KMS-11 (cell line): Measurements from ENCODE around the gene RAB13.
"Not testable (repeated sequence)": the region's sequence is repeated elsewhere in the genome, so short reads cannot be mapped to it uniquely, and the experiment has no call there.

Experiments
- H2AFZ ChIP-seq: fragments of 200-600 bp; sonication (generic); 2 replicates; pipeline ENCODE4 v1.6.1; 2016; ENCODE audit warnings: antibody characterized with exemption, mixed run types, low read depth
- H3K27ac ChIP-seq: fragments of 200-600 bp; sonication (generic); 2 replicates; pipeline ENCODE4 v1.6.1; 2016; ENCODE audit warnings: mild to moderate bottlenecking, mixed run types
- H3K27me3 ChIP-seq: fragments of 200-600 bp; sonication (generic); 2 replicates; pipeline ENCODE4 v1.6.1; 2017; ENCODE audit warnings: mild to moderate bottlenecking, low read depth, mixed run types, moderate library complexity; ENCODE audit not compliant: insufficient read depth
- H3K36me3 ChIP-seq: fragments of 200-600 bp; sonication (generic); 2 replicates; pipeline ENCODE4 v1.6.1; 2017; ENCODE audit warnings: mild to moderate bottlenecking, mixed run types; ENCODE audit not compliant: insufficient read depth
- H3K4me1 ChIP-seq: fragments of 200-600 bp; sonication (generic); 2 replicates; pipeline ENCODE4 v1.6.1; 2016; ENCODE audit warnings: mild to moderate bottlenecking, low read depth, mixed run types; ENCODE audit not compliant: poor library complexity, severe bottlenecking
- H3K4me2 ChIP-seq: fragments of 200-600 bp; sonication (generic); 2 replicates; pipeline ENCODE4 v1.7.0; 2016; ENCODE audit warnings: mild to moderate bottlenecking, mixed run types
- H3K4me3 ChIP-seq: fragments of 200-600 bp; sonication (generic); IDR thresholded peaks from 2 replicates; pipeline ENCODE4 v1.6.1; 2017; ENCODE audit warnings: low read depth, low read length, mixed read lengths; ENCODE audit not compliant: insufficient read depth
- H3K79me2 ChIP-seq: fragments of 200-600 bp; sonication (generic); 2 replicates; pipeline ENCODE4 v1.6.1; 2016; ENCODE audit warnings: low read depth, mixed run types; ENCODE audit not compliant: insufficient read depth
- H3K9ac ChIP-seq: fragments of 200-600 bp; sonication (generic); 2 replicates; pipeline ENCODE4 v1.6.1; 2016; ENCODE audit warnings: mild to moderate bottlenecking, mixed run types
- H4K20me1 ChIP-seq: fragments of 200-600 bp; sonication (generic); 2 replicates; pipeline ENCODE4 v1.6.1; 2016; ENCODE audit warnings: mild to moderate bottlenecking, mixed run types; ENCODE audit not compliant: insufficient read depth
- CTCF ChIP-seq: fragments of 200-600 bp; sonication (generic); conservative IDR thresholded peaks from 2 replicates; pipeline ENCODE4 v1.6.1; 2017; ENCODE audit warnings: low read depth, mild to moderate bottlenecking, antibody characterized with exemption, low read length, moderate library complexity, mixed read lengths

The RAB13 gene

GRCh38 chr1:154014154-154014907 is 28.2 kb upstream of the RAB13 start:
- Histone ChIP-seq H2AFZ (peak overlapping the region; percentile 2; the same call in 1 of the 2 replicates), H3K4me1 (peaks cover 12% of the 10 kb centered on the region), H3K79me2 (no peaks in the 10 kb centered on the region), H3K4me2 (peak overlapping the region; percentile 4; the same call in 1 of the 2 replicates), H4K20me1 (no peaks in the 10 kb centered on the region), H3K9ac (no peak overlapping the region), H3K27me3 (no peaks in the 10 kb centered on the region), H3K27ac (no peak overlapping the region), H3K4me3 (no peak overlapping the region), H3K36me3 (no peaks in the 10 kb centered on the region)
- TF ChIP-seq CTCF, result no peak

- H4K20me1 ChIP-seq, H3K79me2 ChIP-seq, H3K4me2 ChIP-seq, H3K4me3 ChIP-seq, H2AFZ ChIP-seq, H3K9ac ChIP-seq, H3K36me3 ChIP-seq, H3K27ac ChIP-seq, H3K27me3 ChIP-seq: not testable (repeated sequence)
- peaks cover 12% of the 10 kb centered on the region for H3K4me1 ChIP-seq
These were observed 26.4 kb upstream of the RAB13 start for GRCh38 chr1:154012543-154012942.

GRCh38 chr1:154012129-154012528 is 26.0 kb upstream of the RAB13 start:
- TF ChIP-seq CTCF, result no peak
- H3K4me2 ChIP-seq, result no peak overlapping the region
- H3K79me2 ChIP-seq, result no peaks in the 10 kb centered on the region
- peaks cover 12% of the 10 kb centered on the region for H3K4me1 ChIP-seq
- no peak overlapping the region for H3K9ac ChIP-seq
- no peak overlapping the region for H3K27ac ChIP-seq
- H3K27me3 ChIP-seq, result no peaks in the 10 kb centered on the region
- no peaks in the 10 kb centered on the region for H4K20me1 ChIP-seq
- H3K4me3 ChIP-seq, result no peak overlapping the region
- no peak overlapping the region for H2AFZ ChIP-seq
- no peaks in the 10 kb centered on the region for H3K36me3 ChIP-seq

GRCh38 chr1:154006136-154006535 is 20.0 kb upstream of the RAB13 start:
- Histone ChIP-seq H3K4me1 (no peaks in the 10 kb centered on the region), H3K27me3 (no peaks in the 10 kb centered on the region), H3K4me3 (no peak overlapping the region), H3K9ac (no peak overlapping the region), H4K20me1 (no peaks in the 10 kb centered on the region), H2AFZ (no peak overlapping the region), H3K4me2 (no peak overlapping the region), H3K36me3 (no peaks in the 10 kb centered on the region), H3K79me2 (no peaks in the 10 kb centered on the region), H3K27ac (no peak overlapping the region)
- no peak for TF ChIP-seq CTCF

GRCh38 chr1:154000420-154000819 is 14.3 kb upstream of the RAB13 start:
- H3K36me3 ChIP-seq, result no peaks in the 10 kb centered on the region
- no peak overlapping the region for H3K9ac ChIP-seq
- TF ChIP-seq CTCF, result no peak
- no peaks in the 10 kb centered on the region for H4K20me1 ChIP-seq
- no peak overlapping the region for H3K4me2 ChIP-seq
- H2AFZ ChIP-seq, result no peak overlapping the region
- no peaks in the 10 kb centered on the region for H3K79me2 ChIP-seq
- H3K4me1 ChIP-seq, result peaks cover 7% of the 10 kb centered on the region
- H3K4me3 ChIP-seq, result no peak overlapping the region
- no peak overlapping the region for H3K27ac ChIP-seq
- H3K27me3 ChIP-seq, result no peaks in the 10 kb centered on the region

GRCh38 chr1:153996882-153997281 is 10.7 kb upstream of the RAB13 start:
- H3K27ac ChIP-seq, H3K27me3 ChIP-seq, H3K4me3 ChIP-seq, H2AFZ ChIP-seq, H4K20me1 ChIP-seq, H3K4me2 ChIP-seq, H3K9ac ChIP-seq: not testable (repeated sequence)
- Histone ChIP-seq H3K36me3 (peaks cover 11% of the 10 kb centered on the region; the same call in 1 of the 2 replicates), H3K4me1 (peaks cover 21% of the 10 kb centered on the region), H3K79me2 (peaks cover 11% of the 10 kb centered on the region)
